Activated CD4-positive, alpha-beta T cell treated with anti-CD3 and anti-CD28 coated beads, Interleukin-2, amount 10 ng/mL, durations not matched to agents 7 days and 5 days (primary cell): ENCODE results near the gene ZNRF1. TPM values are rescaled to one million over a fixed set of nuclear protein-coding genes. Genes with fewer than 3 reads are reported as not detected.
"Not testable (repeated sequence)": the region's sequence is repeated elsewhere in the genome, so short reads cannot be mapped to it uniquely, and the experiment has no call there.

Source experiments
- CTCF ChIA-PET: fragments of 350-600 bp; sonication (Branson Sonifier 250); formaldehyde crosslinking; loops from one replicate; lab custom pipeline; 2021; ENCODE audit warnings: antibody characterized with exemption; lab: Charles Lee
- POLR2A ChIA-PET: fragments of 350-600 bp; sonication (Branson Sonifier 250); formaldehyde crosslinking; loops from one replicate; lab custom pipeline; 2021; ENCODE audit warnings: antibody characterized with exemption; lab: Charles Lee
- DNase-seq: peaks from one replicate; pipeline ENCODE4 v3.0.0-alpha.2; 2020
- H3K27ac Mint-ChIP-seq: one replicate; pipeline ENCODE4 v1.8.0; 2021; ENCODE audit warnings: mild to moderate bottlenecking, moderate library complexity, mixed read lengths
- H3K27me3 Mint-ChIP-seq: one replicate; pipeline ENCODE4 v1.8.0; 2021; ENCODE audit warnings: mixed read lengths
- H3K36me3 Mint-ChIP-seq: one replicate; pipeline ENCODE4 v1.8.0; 2021; ENCODE audit warnings: low read depth, mixed read lengths
- H3K4me1 Mint-ChIP-seq: one replicate; pipeline ENCODE4 v1.8.0; 2021; ENCODE audit warnings: mixed read lengths
- H3K4me3 Mint-ChIP-seq: one replicate; pipeline ENCODE4 v1.8.0; 2021; ENCODE audit warnings: mild to moderate bottlenecking, moderate library complexity, mixed read lengths
- H3K9me3 Mint-ChIP-seq: one replicate; pipeline ENCODE4 v1.8.0; 2021; ENCODE audit warnings: mixed read lengths
- total RNA-seq, 2 experiments: library from RNA; stranded (reverse); gene quantifications; one replicate each; pipeline ENCODE4 v1.2.3, GENCODE V29; 2021

ZNRF1 gene
- total RNA-seq, 2 experiments from 2014 or later, result 16.1 to 16.3 TPM

- H3K27ac Mint-ChIP-seq, H3K4me3 Mint-ChIP-seq, POLR2A ChIA-PET, H3K9me3 Mint-ChIP-seq, DNase-seq, H3K27me3 Mint-ChIP-seq, H3K36me3 Mint-ChIP-seq: not testable (repeated sequence)
- CTCF ChIA-PET, result interaction anchor here (1.0 kb wide), 2 partner anchors 19 to 29 kb away, joined by 3 read pairs; no protein-coding TSS in a partner anchor
- peaks cover 22% of the 10 kb centered on the region for H3K4me1 Mint-ChIP-seq
Observed at GRCh38 chr16:75091619-75092018, 92.8 kb downstream of the ZNRF1 start.

- peaks cover 24% of the 10 kb centered on the region for H3K4me1 Mint-ChIP-seq
- ChIA-PET POLR2A (no interaction called here), CTCF (no interaction called here)
- no peak overlapping the region for H3K27ac Mint-ChIP-seq
- no peak for DNase-seq
- no peaks in the 10 kb centered on the region for H3K9me3 Mint-ChIP-seq
- H3K4me3 Mint-ChIP-seq, result no peak overlapping the region
- H3K36me3 Mint-ChIP-seq, result peaks cover 3% of the 10 kb centered on the region
- no peaks in the 10 kb centered on the region for H3K27me3 Mint-ChIP-seq
Observed at GRCh38 chr16:75092777-75093176, 94.0 kb downstream of the ZNRF1 start.

GRCh38 chr16:75093598-75094540 lies 95.0 kb downstream of the ZNRF1 start:
- CTCF ChIA-PET, result interaction anchor here (0.5 to 1.2 kb wide), 2 partner anchors 17 to 614 kb away, joined by 4 read pairs; no protein-coding TSS in a partner anchor
- POLR2A ChIA-PET, result no interaction called here
- H3K4me3 Mint-ChIP-seq, result no peak overlapping the region
- no peak for DNase-seq
- no peaks in the 10 kb centered on the region for H3K36me3 Mint-ChIP-seq
- H3K27me3 Mint-ChIP-seq, result no peaks in the 10 kb centered on the region
- H3K9me3 Mint-ChIP-seq, result no peaks in the 10 kb centered on the region
- H3K27ac Mint-ChIP-seq, result no peak overlapping the region
- H3K4me1 Mint-ChIP-seq, result peaks cover 29% of the 10 kb centered on the region

GRCh38 chr16:75095204-75095621 lies 96.4 kb downstream of the ZNRF1 start:
- DNase-seq, result no peak
- ChIA-PET POLR2A (no interaction called here), CTCF (interaction anchor here (0.8 to 1.8 kb wide), 3 partner anchors 10 to 16 kb away, joined by 3 to 4 read pairs (median 4); no protein-coding TSS in a partner anchor)
- no peaks in the 10 kb centered on the region for H3K9me3 Mint-ChIP-seq
- H3K36me3 Mint-ChIP-seq, result no peaks in the 10 kb centered on the region
- H3K4me3 Mint-ChIP-seq, result no peak overlapping the region
- peaks cover 33% of the 10 kb centered on the region for H3K4me1 Mint-ChIP-seq
- H3K27ac Mint-ChIP-seq, result no peak overlapping the region
- H3K27me3 Mint-ChIP-seq, result no peaks in the 10 kb centered on the region

- ChIA-PET POLR2A (no interaction called here), CTCF (interaction anchor here (0.5 to 4.4 kb wide), 5 partner anchors 8 to 89 kb away, joined by 4 to 37 read pairs (median 5); no protein-coding TSS in a partner anchor)
- Mint-ChIP-seq H3K4me3 (no peak overlapping the region), H3K4me1 (peaks cover 41% of the 10 kb centered on the region), H3K27me3 (no peaks in the 10 kb centered on the region), H3K36me3 (no peaks in the 10 kb centered on the region), H3K9me3 (no peaks in the 10 kb centered on the region), H3K27ac (peak overlapping the region; percentile 52)
- DNase-seq, result no peak
Observed at GRCh38 chr16:75096656-75097055, 97.8 kb downstream of the ZNRF1 start.

- H3K4me1 Mint-ChIP-seq, result peaks cover 42% of the 10 kb centered on the region
- POLR2A ChIA-PET, result no interaction called here
Observed at GRCh38 chr16:75097191-75097761, 98.5 kb downstream of the ZNRF1 start.

GRCh38 chr16:75097941-75098901 lies 99.4 kb downstream of the ZNRF1 start:
- H3K27me3 Mint-ChIP-seq, result no peaks in the 10 kb centered on the region

More at GRCh38 chr16:75097191-75097761, 98.5 kb downstream of the ZNRF1 start:
- H3K36me3 Mint-ChIP-seq, result no peaks in the 10 kb centered on the region
- no peaks in the 10 kb centered on the region for H3K9me3 Mint-ChIP-seq
- H3K27me3 Mint-ChIP-seq, result no peaks in the 10 kb centered on the region
- CTCF ChIA-PET, result interaction anchor here (0.5 to 4.4 kb wide), 7 partner anchors 10 to 97 kb away, joined by 3 to 37 read pairs (median 5); no protein-coding TSS in a partner anchor
- no peak for DNase-seq
- H3K27ac Mint-ChIP-seq, result peak overlapping the region; percentile 25
- no peak overlapping the region for H3K4me3 Mint-ChIP-seq

GRCh38 chr16:75099075-75099667 lies 100.3 kb downstream of the ZNRF1 start:
- CTCF ChIA-PET, result interaction anchor here (1.0 to 4.4 kb wide), 7 partner anchors 11 to 101 kb away, joined by 3 to 37 read pairs (median 5); partner anchors contain the start of gene ZNRF1
- Mint-ChIP-seq H3K27ac (peak overlapping the region; percentile 90), H3K27me3 (no peaks in the 10 kb centered on the region), H3K9me3 (peaks cover 3% of the 10 kb centered on the region), H3K36me3 (no peaks in the 10 kb centered on the region), H3K4me1 (peaks cover 51% of the 10 kb centered on the region), H3K4me3 (peak overlapping the region; percentile 32)
- no peak for DNase-seq
- POLR2A ChIA-PET, result no interaction called here

More at GRCh38 chr16:75097941-75098901, 99.4 kb downstream of the ZNRF1 start:
- Mint-ChIP-seq H3K9me3 (no peaks in the 10 kb centered on the region), H3K4me1 (peaks cover 51% of the 10 kb centered on the region), H3K27ac (peak overlapping the region; percentile 90), H3K4me3 (no peak overlapping the region), H3K36me3 (no peaks in the 10 kb centered on the region)
- ChIA-PET CTCF (interaction anchor here (1.0 to 4.4 kb wide), 9 partner anchors 11 to 100 kb away, joined by 3 to 37 read pairs (median 5); partner anchors contain the start of gene ZNRF1), POLR2A (no interaction called here)
- DNase-seq, result peak; percentile 54

GRCh38 chr16:75099738-75100602 lies 101.1 kb downstream of the ZNRF1 start:
- Mint-ChIP-seq H3K27ac (peak overlapping the region; percentile 90), H3K4me3 (peak overlapping the region; percentile 32), H3K4me1 (peaks cover 56% of the 10 kb centered on the region), H3K36me3 (peaks cover 3% of the 10 kb centered on the region), H3K9me3 (peaks cover 5% of the 10 kb centered on the region), H3K27me3 (no peaks in the 10 kb centered on the region)
- DNase-seq, result peak; percentile 57
- ChIA-PET CTCF (interaction anchor here (1.0 to 4.4 kb wide), 6 partner anchors 10 to 102 kb away, joined by 3 to 37 read pairs (median 7); partner anchors contain the start of gene ZNRF1), POLR2A (no interaction called here)

- H3K27me3 Mint-ChIP-seq, result no peaks in the 10 kb centered on the region
- no peak for DNase-seq
- H3K27ac Mint-ChIP-seq, result peak overlapping the region; percentile 90
- ChIA-PET POLR2A (no interaction called here), CTCF (interaction anchor here (0.6 to 3.3 kb wide), 5 partner anchors 11 to 427 kb away, joined by 3 to 22 read pairs (median 3); partner anchors contain the start of gene ZNRF1)
- peaks cover 5% of the 10 kb centered on the region for H3K9me3 Mint-ChIP-seq
- H3K36me3 Mint-ChIP-seq, result peaks cover 3% of the 10 kb centered on the region
- H3K4me3 Mint-ChIP-seq, result no peak overlapping the region
- peaks cover 62% of the 10 kb centered on the region for H3K4me1 Mint-ChIP-seq
Observed at GRCh38 chr16:75100603-75100990, 101.8 kb downstream of the ZNRF1 start.
